Calu3 (cell line): ENCODE measurements around the gene TCF4. TPM values are rescaled to one million over a fixed set of nuclear protein-coding genes. Genes with fewer than 3 reads are reported as not detected.

ENCODE experiments used
- BruUV-seq: library from RNA; stranded (reverse); fragments of 400-500 nt; replicated peaks from 2 replicates; lab custom pipeline; 2021; lab: Mats Ljungman, UMichigan
- CTCF ChIA-PET: fragments of 300-600 bp; sonication (Branson Sonifier 250); formaldehyde crosslinking; loops from one replicate; lab custom pipeline; 2022; ENCODE audit warnings: antibody characterized with exemption; lab: Charles Lee
- DNase-seq: peaks from one replicate; pipeline ENCODE4 v3.0.0; 2022
- H3K27ac Mint-ChIP-seq: one replicate; pipeline ENCODE4 v1.8.0; 2022; ENCODE audit warnings: mixed read lengths; ENCODE audit not compliant: unreplicated experiment
- H3K27me3 Mint-ChIP-seq: one replicate; pipeline ENCODE4 v1.8.0; 2022; ENCODE audit warnings: mixed read lengths; ENCODE audit not compliant: unreplicated experiment
- H3K36me3 Mint-ChIP-seq: one replicate; pipeline ENCODE4 v1.8.0; 2022; ENCODE audit warnings: mild to moderate bottlenecking, moderate library complexity, mixed read lengths; ENCODE audit not compliant: insufficient read depth, unreplicated experiment
- H3K4me1 Mint-ChIP-seq: one replicate; pipeline ENCODE4 v1.8.0; 2022; ENCODE audit warnings: mild to moderate bottlenecking, low read depth, mixed read lengths; ENCODE audit not compliant: unreplicated experiment
- H3K4me3 Mint-ChIP-seq: one replicate; pipeline ENCODE4 v1.8.0; 2022; ENCODE audit warnings: mild to moderate bottlenecking, low read depth, moderate library complexity, mixed read lengths; ENCODE audit not compliant: unreplicated experiment
- H3K9me3 Mint-ChIP-seq: one replicate; pipeline ENCODE4 v1.8.0; 2022; ENCODE audit warnings: low read depth, mixed read lengths; ENCODE audit not compliant: unreplicated experiment
- intact Hi-C: fragments of 100-400 bp; cut with micrococcal nuclease; formaldehyde crosslinking; loops from one replicate; pipeline ENCODE4 v1.10.0; 2022; ENCODE audit not compliant: unreplicated experiment
- total RNA-seq: library from RNA; stranded (reverse); gene quantifications from 2 replicates; pipeline ENCODE4 v1.2.3, GENCODE V29; 2022
- TF ChIP-seq, protein P1 (sequence below): fragments of 200-600 bp; IDR thresholded peaks from one replicate; pipeline ENCODE4 v1.8.0; 2022; ENCODE audit warnings: antibody characterized with exemption; ENCODE audit not compliant: unreplicated experiment

TCF4 gene
- total RNA-seq, 1 experiment from 2014 or later, result 0.21 TPM

DNA sequence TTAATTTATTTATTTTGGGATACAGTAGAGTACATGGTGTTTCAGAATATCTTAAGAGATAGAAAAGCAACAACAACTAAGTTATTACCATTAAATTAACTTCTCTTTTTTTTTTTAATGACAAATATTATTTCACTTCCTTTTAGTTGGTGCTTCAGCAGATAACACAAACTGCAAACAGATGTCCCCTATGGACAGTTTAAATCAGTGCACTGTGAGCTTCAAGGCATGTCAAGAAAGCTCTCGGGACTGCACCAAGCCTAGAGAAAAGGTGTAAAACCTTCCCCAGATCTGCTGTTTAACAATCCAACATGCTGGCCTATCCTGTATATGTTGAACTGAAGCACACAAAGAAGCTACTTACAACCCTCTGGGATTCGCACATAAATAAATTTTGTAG lies 122.7 kb downstream of the TCF4 start:
- CTCF ChIA-PET, result no interaction called here

DNA sequence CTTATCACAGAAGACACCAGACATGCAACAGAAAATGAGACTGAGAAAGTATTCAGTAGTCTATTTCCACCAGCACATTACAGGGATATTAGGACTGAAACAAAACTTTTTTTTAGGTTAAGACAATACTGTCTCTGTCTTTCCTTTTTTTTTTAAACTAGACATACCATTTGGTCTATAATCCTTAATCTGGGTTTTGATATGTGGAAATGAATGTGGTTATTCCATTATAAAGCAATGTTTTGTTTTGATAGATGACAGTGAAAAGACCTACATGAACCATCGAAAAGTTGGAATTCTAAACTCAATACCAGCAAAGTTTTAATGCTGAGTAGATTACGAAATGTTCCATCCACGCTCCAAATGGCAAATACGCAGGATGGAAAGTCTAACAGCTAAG lies 123.4 kb downstream of the TCF4 start:
- H3K9me3 Mint-ChIP-seq, result no peaks in the 10 kb centered on the region
- CTCF ChIA-PET, result interaction anchor here (0.7 kb wide), 1 partner anchor 55 kb away, joined by 3 read pairs; no protein-coding TSS in a partner anchor
- BruUV-seq, result no TSS peak
- H3K4me3 Mint-ChIP-seq, result no peak overlapping the region
- no peak for DNase-seq
- intact Hi-C loops, result no loop called here
- H3K4me1 Mint-ChIP-seq, result no peaks in the 10 kb centered on the region
- H3K36me3 Mint-ChIP-seq, result no peaks in the 10 kb centered on the region
- no peak overlapping the region for H3K27ac Mint-ChIP-seq
- H3K27me3 Mint-ChIP-seq, result peaks cover 11% of the 10 kb centered on the region
- TF ChIP-seq, protein P1, sequence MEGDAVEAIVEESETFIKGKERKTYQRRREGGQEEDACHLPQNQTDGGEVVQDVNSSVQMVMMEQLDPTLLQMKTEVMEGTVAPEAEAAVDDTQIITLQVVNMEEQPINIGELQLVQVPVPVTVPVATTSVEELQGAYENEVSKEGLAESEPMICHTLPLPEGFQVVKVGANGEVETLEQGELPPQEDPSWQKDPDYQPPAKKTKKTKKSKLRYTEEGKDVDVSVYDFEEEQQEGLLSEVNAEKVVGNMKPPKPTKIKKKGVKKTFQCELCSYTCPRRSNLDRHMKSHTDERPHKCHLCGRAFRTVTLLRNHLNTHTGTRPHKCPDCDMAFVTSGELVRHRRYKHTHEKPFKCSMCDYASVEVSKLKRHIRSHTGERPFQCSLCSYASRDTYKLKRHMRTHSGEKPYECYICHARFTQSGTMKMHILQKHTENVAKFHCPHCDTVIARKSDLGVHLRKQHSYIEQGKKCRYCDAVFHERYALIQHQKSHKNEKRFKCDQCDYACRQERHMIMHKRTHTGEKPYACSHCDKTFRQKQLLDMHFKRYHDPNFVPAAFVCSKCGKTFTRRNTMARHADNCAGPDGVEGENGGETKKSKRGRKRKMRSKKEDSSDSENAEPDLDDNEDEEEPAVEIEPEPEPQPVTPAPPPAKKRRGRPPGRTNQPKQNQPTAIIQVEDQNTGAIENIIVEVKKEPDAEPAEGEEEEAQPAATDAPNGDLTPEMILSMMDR, result no peak

More for the DNA sequence above, 122.7 kb downstream of the TCF4 start:
- H3K27me3 Mint-ChIP-seq, result peaks cover 11% of the 10 kb centered on the region
- BruUV-seq, result no TSS peak
- H3K36me3 Mint-ChIP-seq, result no peaks in the 10 kb centered on the region
- no peak for DNase-seq
- intact Hi-C loops, result no loop called here
- H3K4me3 Mint-ChIP-seq, result no peak overlapping the region
- H3K4me1 Mint-ChIP-seq, result no peaks in the 10 kb centered on the region
- no peaks in the 10 kb centered on the region for H3K9me3 Mint-ChIP-seq
- no peak overlapping the region for H3K27ac Mint-ChIP-seq
- TF ChIP-seq, protein P1, result no peak

DNA sequence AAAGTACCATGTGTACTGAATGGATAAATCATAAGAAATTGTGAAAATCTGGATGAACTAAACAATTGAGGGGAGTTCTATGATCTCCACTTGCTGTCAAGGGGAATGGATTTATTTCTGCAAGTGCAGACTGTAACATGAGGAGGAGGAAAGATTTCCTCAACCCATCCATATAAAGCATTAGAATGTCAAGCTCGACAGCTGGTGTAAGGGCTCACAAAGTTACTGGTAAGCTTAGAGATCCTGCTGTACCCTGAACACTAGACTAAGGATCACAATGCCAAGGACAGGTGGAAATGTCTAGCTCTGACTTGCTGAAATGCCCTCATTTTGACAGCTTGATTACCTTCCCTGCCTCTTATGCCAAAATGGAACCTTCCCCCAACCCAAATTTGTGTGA lies 125.3 kb downstream of the TCF4 start:
- no peaks in the 10 kb centered on the region for H3K4me1 Mint-ChIP-seq
- TF ChIP-seq, protein P1, result no peak
- intact Hi-C loops, result no loop called here
- H3K27ac Mint-ChIP-seq, result no peak overlapping the region
- no peak overlapping the region for H3K4me3 Mint-ChIP-seq
- no TSS peak for BruUV-seq
- H3K27me3 Mint-ChIP-seq, result peaks cover 6% of the 10 kb centered on the region
- no peaks in the 10 kb centered on the region for H3K9me3 Mint-ChIP-seq
- DNase-seq, result no peak
- CTCF ChIA-PET, result no interaction called here
- H3K36me3 Mint-ChIP-seq, result no peaks in the 10 kb centered on the region

DNA sequence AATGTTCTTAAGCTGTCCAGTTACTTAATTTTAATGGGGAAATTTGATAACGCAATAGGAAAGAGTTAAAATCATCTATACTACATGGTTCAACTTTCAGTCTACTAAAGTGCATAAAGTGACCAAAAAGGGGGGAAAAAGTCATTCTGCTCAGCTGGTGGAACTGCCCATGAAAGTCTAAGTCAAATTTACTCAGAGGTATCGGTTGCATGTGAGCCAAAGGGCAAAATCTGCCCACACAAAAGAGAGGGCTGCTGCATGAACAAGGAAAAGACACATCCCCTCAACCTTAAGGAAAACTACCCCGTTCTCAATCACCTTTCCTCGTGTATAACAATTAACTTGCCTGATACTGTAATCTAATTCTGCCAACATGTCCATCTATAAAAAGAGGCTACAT lies 126.1 kb downstream of the TCF4 start:
- Mint-ChIP-seq H3K27me3 (no peaks in the 10 kb centered on the region), H3K4me1 (no peaks in the 10 kb centered on the region), H3K27ac (no peak overlapping the region), H3K36me3 (no peaks in the 10 kb centered on the region), H3K9me3 (no peaks in the 10 kb centered on the region), H3K4me3 (no peak overlapping the region)
- CTCF ChIA-PET, result interaction anchor here (0.7 kb wide), 1 partner anchor 1938 kb away, joined by 3 read pairs; no protein-coding TSS in a partner anchor
- TF ChIP-seq, protein P1, result no peak
- BruUV-seq, result no TSS peak
- DNase-seq, result no peak
- intact Hi-C loops, result no loop called here
